ENCODE measurements around the gene CYP21A2.
"Not testable (repeated sequence)": the region's sequence is repeated elsewhere in the genome, so short reads cannot be mapped to it uniquely, and the experiment has no call there.

CYP21A2 gene

GRCh38 chr6:32064706-32065105 lies 26.5 kb downstream of the CYP21A2 start:
- no peak for DNase-seq (ENCODE audit: low read depth)
- TF ChIP-seq CTCF (IDR thresholded peaks at IDR 0.05; ENCODE audit: insufficient read depth, low read depth, low read length, missing control alignments) = no peak
- H3K4me3 ChIP-seq (ENCODE audit: low read depth, low read length) = no peak overlapping the region

GRCh38 chr6:32067521-32067920 lies 29.3 kb downstream of the CYP21A2 start:
- not testable (repeated sequence) for H3K4me3 ChIP-seq (ENCODE audit: low read depth, low read length); DNase-seq (ENCODE audit: low read depth)

GRCh38 chr6:32068315-32068714 lies 30.1 kb downstream of the CYP21A2 start:
- not testable (repeated sequence) for DNase-seq (ENCODE audit: low read depth); H3K4me3 ChIP-seq (ENCODE audit: low read depth, low read length)

- TF ChIP-seq CTCF (IDR thresholded peaks at IDR 0.05; ENCODE audit: insufficient read depth, low read depth, low read length, missing control alignments) = no peak
- no peak overlapping the region for H3K4me3 ChIP-seq (ENCODE audit: low read depth, low read length)
- DNase-seq (ENCODE audit: low read depth) = no peak
Measured at GRCh38 chr6:32068867-32069266, 30.7 kb downstream of the CYP21A2 start.

- DNase-seq (ENCODE audit: low read depth) = no peak
- TF ChIP-seq CTCF (IDR thresholded peaks at IDR 0.05; ENCODE audit: insufficient read depth, low read depth, low read length, missing control alignments) = no peak
- no peak overlapping the region for H3K4me3 ChIP-seq (ENCODE audit: low read depth, low read length)
Measured at GRCh38 chr6:32069460-32069859, 31.2 kb downstream of the CYP21A2 start.

GRCh38 chr6:32069878-32070515 lies 31.8 kb downstream of the CYP21A2 start:
- DNase-seq (ENCODE audit: low read depth) = no peak
- no peak for TF ChIP-seq CTCF (IDR thresholded peaks at IDR 0.05; ENCODE audit: insufficient read depth, low read depth, low read length, missing control alignments)
- no peak overlapping the region for H3K4me3 ChIP-seq (ENCODE audit: low read depth, low read length)

- no peak for TF ChIP-seq CTCF (IDR thresholded peaks at IDR 0.05; ENCODE audit: insufficient read depth, low read depth, low read length, missing control alignments)
- no peak overlapping the region for H3K4me3 ChIP-seq (ENCODE audit: low read depth, low read length)
- DNase-seq (ENCODE audit: low read depth) = no peak
Measured at GRCh38 chr6:32070814-32071543, 32.8 kb downstream of the CYP21A2 start.

- H3K4me3 ChIP-seq (ENCODE audit: low read depth, low read length) = no peak overlapping the region
- no peak for TF ChIP-seq CTCF (IDR thresholded peaks at IDR 0.05; ENCODE audit: insufficient read depth, low read depth, low read length, missing control alignments)
- DNase-seq (ENCODE audit: low read depth) = no peak
Measured at GRCh38 chr6:32073101-32073500, 34.9 kb downstream of the CYP21A2 start.
